Breast epithelium (tissue), 3 donors: ENCODE data around the gene KNSTRN.

Experiments
- POLR2AphosphoS5 ChIP-seq, 3 donors: sonication (generic); formaldehyde crosslinking; IDR thresholded peaks; one replicate each; pipeline ENCODE4 v1.6.1; 2017; ENCODE audit warnings: antibody characterized with exemption in 3 of 3
- TF ChIP-seq, protein P1 (sequence below), 3 donors: fragments of 450-650 bp; IDR thresholded peaks; one replicate each; pipeline ENCODE4 v1.5.1; 2016 to 2017; ENCODE audit warnings: antibody characterized with exemption in 3 of 3, mild to moderate bottlenecking in 3 of 3, moderate library complexity in 3 of 3

DNA sequence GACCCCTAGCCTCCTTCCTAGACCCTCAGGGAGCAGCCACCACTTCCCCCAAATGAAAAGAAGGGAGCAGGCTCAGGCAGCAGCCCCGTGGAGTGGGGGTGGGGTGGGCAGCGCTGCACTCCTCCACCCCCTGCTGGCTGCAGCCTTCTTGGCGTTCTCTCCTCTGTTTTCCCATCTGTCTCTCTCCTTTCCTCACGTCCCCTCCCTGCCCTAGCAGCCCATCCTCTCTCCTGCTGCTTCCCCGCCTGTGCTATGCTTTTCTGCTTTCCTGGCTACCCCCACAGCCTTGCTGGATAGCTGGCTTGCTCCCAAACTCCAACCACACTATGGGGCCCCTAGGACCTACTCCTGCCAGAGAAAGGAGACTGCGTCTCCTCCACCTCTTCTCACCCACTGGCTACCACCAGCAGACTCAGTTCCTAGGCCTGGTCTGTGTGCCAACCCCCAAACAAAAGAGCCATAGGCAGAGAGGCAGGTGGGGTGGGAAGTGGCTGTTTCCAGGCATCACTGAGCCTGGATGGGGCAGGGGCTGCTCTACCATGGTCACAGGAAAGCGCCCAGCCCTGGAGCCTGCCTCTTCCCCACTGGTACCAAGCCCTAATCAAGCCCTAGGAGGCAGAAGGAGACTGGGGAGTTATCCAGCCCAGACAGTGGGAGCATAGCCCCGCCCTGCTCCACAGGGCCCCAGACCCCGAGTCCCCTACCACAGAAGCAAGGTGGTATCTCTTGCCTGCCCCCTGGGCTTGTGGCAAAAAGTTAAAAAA is 27.9 kb upstream of the KNSTRN start:
- no peak for TF ChIP-seq POLR2AphosphoS5 (IDR thresholded peaks at IDR 0.05)
- TF ChIP-seq, protein P1, sequence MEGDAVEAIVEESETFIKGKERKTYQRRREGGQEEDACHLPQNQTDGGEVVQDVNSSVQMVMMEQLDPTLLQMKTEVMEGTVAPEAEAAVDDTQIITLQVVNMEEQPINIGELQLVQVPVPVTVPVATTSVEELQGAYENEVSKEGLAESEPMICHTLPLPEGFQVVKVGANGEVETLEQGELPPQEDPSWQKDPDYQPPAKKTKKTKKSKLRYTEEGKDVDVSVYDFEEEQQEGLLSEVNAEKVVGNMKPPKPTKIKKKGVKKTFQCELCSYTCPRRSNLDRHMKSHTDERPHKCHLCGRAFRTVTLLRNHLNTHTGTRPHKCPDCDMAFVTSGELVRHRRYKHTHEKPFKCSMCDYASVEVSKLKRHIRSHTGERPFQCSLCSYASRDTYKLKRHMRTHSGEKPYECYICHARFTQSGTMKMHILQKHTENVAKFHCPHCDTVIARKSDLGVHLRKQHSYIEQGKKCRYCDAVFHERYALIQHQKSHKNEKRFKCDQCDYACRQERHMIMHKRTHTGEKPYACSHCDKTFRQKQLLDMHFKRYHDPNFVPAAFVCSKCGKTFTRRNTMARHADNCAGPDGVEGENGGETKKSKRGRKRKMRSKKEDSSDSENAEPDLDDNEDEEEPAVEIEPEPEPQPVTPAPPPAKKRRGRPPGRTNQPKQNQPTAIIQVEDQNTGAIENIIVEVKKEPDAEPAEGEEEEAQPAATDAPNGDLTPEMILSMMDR (IDR thresholded peaks at IDR 0.05) = no peak
